Activated CD4-positive, alpha-beta T cell treated with anti-CD3 and anti-CD28 coated beads for 36 hours (primary cell): ENCODE results near the gene SERPINF2. TPM values are rescaled to one million over a fixed set of nuclear protein-coding genes. Genes with fewer than 3 reads are reported as not detected.
"Not testable (repeated sequence)": the region's sequence is repeated elsewhere in the genome, so short reads cannot be mapped to it uniquely, and the experiment has no call there.

Experiments used
- ATAC-seq: fragments of 200-7000 bp; cut with Tn5 transposase; one replicate; pipeline ENCODE4 v1.10.0; 2021; ENCODE audit warnings: mild to moderate bottlenecking, moderate library complexity
- CTCF ChIA-PET: fragments of 350-600 bp; sonication (Branson Sonifier 250); formaldehyde crosslinking; loops from one replicate; lab custom pipeline; 2021; ENCODE audit warnings: antibody characterized with exemption; lab: Charles Lee
- POLR2A ChIA-PET: fragments of 350-600 bp; sonication (Branson Sonifier 250); formaldehyde crosslinking; loops from one replicate; lab custom pipeline; 2021; ENCODE audit warnings: antibody characterized with exemption, inconsistent platforms; lab: Charles Lee
- DNase-seq: peaks from one replicate; pipeline ENCODE4 v3.0.0-alpha.2; 2020
- H3K27ac Mint-ChIP-seq: one replicate; pipeline ENCODE4 v1.8.0; 2021; ENCODE audit warnings: mixed read lengths
- H3K27me3 Mint-ChIP-seq: one replicate; pipeline ENCODE4 v1.8.0; 2021; ENCODE audit warnings: mixed read lengths
- H3K36me3 Mint-ChIP-seq: one replicate; pipeline ENCODE4 v1.8.0; 2021; ENCODE audit warnings: low read depth, mixed read lengths
- H3K4me1 Mint-ChIP-seq: one replicate; pipeline ENCODE4 v1.8.0; 2021; ENCODE audit warnings: mixed read lengths
- H3K4me3 Mint-ChIP-seq: one replicate; pipeline ENCODE4 v1.8.0; 2021; ENCODE audit warnings: mild to moderate bottlenecking, moderate library complexity, mixed read lengths
- H3K9me3 Mint-ChIP-seq: one replicate; pipeline ENCODE4 v1.8.0; 2021; ENCODE audit warnings: low read depth, mixed read lengths
- intact Hi-C, 2 experiments: fragments of 100-400 bp; cut with DNase I in 1 of 2; cut with micrococcal nuclease in 1 of 2; formaldehyde crosslinking; loops; one replicate each; pipeline versions ENCODE4 v1.14.2 to v1.15.1; 2022 to 2024; cut with DNase I, micrococcal nuclease
- total RNA-seq, 2 experiments: library from RNA; stranded (reverse); gene quantifications; one replicate each; pipeline ENCODE4 v1.2.3, GENCODE V29; 2021

The SERPINF2 gene
- total RNA-seq = under 1 TPM in 1 of 2 experiments, not detected in 1; 0.12 TPM

- POLR2A ChIA-PET = no interaction called here
Measured at GRCh38 chr17:1742371-1743087, at the start of gene SERPINF2. TSS of gene SERPINF2 (plus strand) at chr17:1742871. CDS start at chr17:1744996, 2,125 bp downstream.

GRCh38 chr17:1693339-1693738 lies 49.3 kb upstream of the SERPINF2 start:
- peaks cover 5% of the 10 kb centered on the region for H3K27me3 Mint-ChIP-seq
- H3K9me3 Mint-ChIP-seq = peaks cover 2% of the 10 kb centered on the region
- no peak overlapping the region for H3K4me3 Mint-ChIP-seq
- ATAC-seq (no peak), DNase-seq (no peak)
- intact Hi-C loops = no loop called here
- H3K4me1 Mint-ChIP-seq = no peaks in the 10 kb centered on the region
- H3K36me3 Mint-ChIP-seq = no peaks in the 10 kb centered on the region
- H3K27ac Mint-ChIP-seq = no peak overlapping the region
- POLR2A ChIA-PET = no interaction called here
- CTCF ChIA-PET = interaction anchor here (0.6 kb wide), 2 partner anchors 57 to 975 kb away, joined by 3 read pairs; no protein-coding TSS in a partner anchor

More at GRCh38 chr17:1742371-1743087, at the start of gene SERPINF2:
- Mint-ChIP-seq H3K36me3 (no peaks in the 10 kb centered on the region), H3K4me3 (no peak within 1 kb of the TSS), H3K27ac (no peak within 1 kb of the TSS), H3K4me1 (peaks cover under 1% of the 10 kb centered on the region), H3K9me3 (no peaks in the 10 kb centered on the region), H3K27me3 (no peaks in the 10 kb centered on the region)
- ATAC-seq (no peak), DNase-seq (no peak)
- CTCF ChIA-PET = no interaction called here
- intact Hi-C loops = no loop called here

- ChIA-PET CTCF (no interaction called here), POLR2A (no interaction called here)
- DNase-seq (no peak), ATAC-seq (no peak)
- no peak overlapping the region for H3K27ac Mint-ChIP-seq
- H3K4me3 Mint-ChIP-seq = no peak overlapping the region
- peaks cover 5% of the 10 kb centered on the region for H3K27me3 Mint-ChIP-seq
- H3K36me3 Mint-ChIP-seq = no peaks in the 10 kb centered on the region
- H3K9me3 Mint-ChIP-seq = peaks cover 2% of the 10 kb centered on the region
- no peaks in the 10 kb centered on the region for H3K4me1 Mint-ChIP-seq
- intact Hi-C loops = no loop called here
Measured at GRCh38 chr17:1695365-1695764, 47.3 kb upstream of the SERPINF2 start.

- POLR2A ChIA-PET = no interaction called here
- peaks cover 3% of the 10 kb centered on the region for H3K27me3 Mint-ChIP-seq
- no peak overlapping the region for H3K27ac Mint-ChIP-seq
Measured at GRCh38 chr17:1697681-1698080, 45.0 kb upstream of the SERPINF2 start.

GRCh38 chr17:1699891-1700290 lies 42.8 kb upstream of the SERPINF2 start:
- POLR2A ChIA-PET, intact Hi-C loops, DNase-seq, H3K36me3 Mint-ChIP-seq, ATAC-seq, H3K27ac Mint-ChIP-seq, H3K9me3 Mint-ChIP-seq, H3K4me1 Mint-ChIP-seq, H3K27me3 Mint-ChIP-seq, CTCF ChIA-PET, H3K4me3 Mint-ChIP-seq: not testable (repeated sequence)

More at GRCh38 chr17:1697681-1698080, 45.0 kb upstream of the SERPINF2 start:
- Mint-ChIP-seq H3K9me3 (no peaks in the 10 kb centered on the region), H3K4me1 (no peaks in the 10 kb centered on the region), H3K4me3 (no peak overlapping the region), H3K36me3 (no peaks in the 10 kb centered on the region)
- no peak for DNase-seq
- ATAC-seq = no peak
- CTCF ChIA-PET = interaction anchor here (0.6 kb wide), 1 partner anchor 99 kb away, joined by 3 read pairs; no protein-coding TSS in a partner anchor
- intact Hi-C loops = no loop called here

- Mint-ChIP-seq H3K27me3 (peaks cover 21% of the 10 kb centered on the region), H3K36me3 (no peaks in the 10 kb centered on the region), H3K4me3 (no peak overlapping the region), H3K9me3 (no peaks in the 10 kb centered on the region), H3K4me1 (no peaks in the 10 kb centered on the region), H3K27ac (no peak overlapping the region)
- no peak for DNase-seq
- POLR2A ChIA-PET = no interaction called here
- intact Hi-C loops = no loop called here
- CTCF ChIA-PET = interaction anchor here (1.9 kb wide), 1 partner anchor 10 kb away, joined by 8 read pairs; no protein-coding TSS in a partner anchor
- ATAC-seq = no peak
Measured at GRCh38 chr17:1703063-1703462, 39.6 kb upstream of the SERPINF2 start.

GRCh38 chr17:1705004-1705403 lies 37.7 kb upstream of the SERPINF2 start:
- H3K9me3 Mint-ChIP-seq = no peaks in the 10 kb centered on the region
- H3K4me3 Mint-ChIP-seq = no peak overlapping the region
- POLR2A ChIA-PET = no interaction called here
- intact Hi-C loops = no loop called here
- no peak for ATAC-seq
- H3K4me1 Mint-ChIP-seq = no peaks in the 10 kb centered on the region
- H3K27me3 Mint-ChIP-seq = peaks cover 24% of the 10 kb centered on the region
- no peaks in the 10 kb centered on the region for H3K36me3 Mint-ChIP-seq
- CTCF ChIA-PET = interaction anchor here (0.5 to 1.9 kb wide), 4 partner anchors 8 to 97 kb away, joined by 3 to 8 read pairs (median 5); no protein-coding TSS in a partner anchor
- DNase-seq = no peak
- no peak overlapping the region for H3K27ac Mint-ChIP-seq

- no peaks in the 10 kb centered on the region for H3K9me3 Mint-ChIP-seq
- ATAC-seq (no peak), DNase-seq (no peak)
- no peak overlapping the region for H3K27ac Mint-ChIP-seq
- intact Hi-C loops = no loop called here
- H3K36me3 Mint-ChIP-seq = no peaks in the 10 kb centered on the region
- no peak overlapping the region for H3K4me3 Mint-ChIP-seq
- H3K4me1 Mint-ChIP-seq = peaks cover 11% of the 10 kb centered on the region
- ChIA-PET CTCF (interaction anchor here (1.3 kb wide), 1 partner anchor 14 kb away, joined by 3 read pairs; no protein-coding TSS in a partner anchor), POLR2A (no interaction called here)
- peaks cover 24% of the 10 kb centered on the region for H3K27me3 Mint-ChIP-seq
Measured at GRCh38 chr17:1707107-1707506, 35.6 kb upstream of the SERPINF2 start.

- H3K4me1 Mint-ChIP-seq = peaks cover 11% of the 10 kb centered on the region
- H3K27ac Mint-ChIP-seq, POLR2A ChIA-PET, H3K36me3 Mint-ChIP-seq, ATAC-seq, DNase-seq, intact Hi-C loops, H3K4me3 Mint-ChIP-seq, H3K9me3 Mint-ChIP-seq: not testable (repeated sequence)
- H3K27me3 Mint-ChIP-seq = peaks cover 22% of the 10 kb centered on the region
- CTCF ChIA-PET = interaction anchor here (0.8 kb wide), 1 partner anchor 156 kb away, joined by 3 read pairs; no protein-coding TSS in a partner anchor
Measured at GRCh38 chr17:1708791-1709346, 33.8 kb upstream of the SERPINF2 start.

- no peaks in the 10 kb centered on the region for H3K36me3 Mint-ChIP-seq
- H3K9me3 Mint-ChIP-seq = no peaks in the 10 kb centered on the region
- no peak for ATAC-seq
- POLR2A ChIA-PET = no interaction called here
- DNase-seq = no peak
- CTCF ChIA-PET = no interaction called here
- peaks cover 14% of the 10 kb centered on the region for H3K4me1 Mint-ChIP-seq
- intact Hi-C loops = no loop called here
- no peak overlapping the region for H3K4me3 Mint-ChIP-seq
- no peak overlapping the region for H3K27ac Mint-ChIP-seq
- peaks cover 22% of the 10 kb centered on the region for H3K27me3 Mint-ChIP-seq
Measured at GRCh38 chr17:1709403-1709951, 33.2 kb upstream of the SERPINF2 start.

- intact Hi-C loops = loop anchor here (1.0 to 10.0 kb wide), 2 partner anchors 26 to 145 kb away; partner anchors contain the start of genes PITPNA (in 1 of the 2) and PRPF8 (in 1 of the 2)
- Mint-ChIP-seq H3K4me1 (peaks cover 18% of the 10 kb centered on the region), H3K36me3 (no peaks in the 10 kb centered on the region), H3K9me3 (no peaks in the 10 kb centered on the region), H3K4me3 (peak within 1 kb of the TSS; percentile 48), H3K27ac (no peak within 1 kb of the TSS), H3K27me3 (peaks cover 20% of the 10 kb centered on the region)
- ChIA-PET POLR2A (no interaction called here), CTCF (interaction anchor here (0.6 to 1.4 kb wide), 2 partner anchors 39 to 607 kb away, joined by 3 to 4 read pairs; no protein-coding TSS in a partner anchor)
- peak; percentile 38 for ATAC-seq
- no peak for DNase-seq
Measured at GRCh38 chr17:1709971-1710806, 32.5 kb upstream of the SERPINF2 start, which contains the start of gene TLCD2. TSS of gene TLCD2 (minus strand) at chr17:1710377. CDS start at chr17:1710242, 135 bp downstream.
